HG03108 (cell line): ENCODE results near the gene ADIRF.
"Not testable (repeated sequence)": the region's sequence is repeated elsewhere in the genome, so short reads cannot be mapped to it uniquely, and the experiment has no call there.

Experiments used
- ATAC-seq: cut with Tn5 transposase; IDR thresholded peaks from one replicate; pipeline ENCODE4 v1.9.1; 2021; ENCODE audit warnings: moderate library complexity; ENCODE audit not compliant: unreplicated experiment

ADIRF gene

DNA sequence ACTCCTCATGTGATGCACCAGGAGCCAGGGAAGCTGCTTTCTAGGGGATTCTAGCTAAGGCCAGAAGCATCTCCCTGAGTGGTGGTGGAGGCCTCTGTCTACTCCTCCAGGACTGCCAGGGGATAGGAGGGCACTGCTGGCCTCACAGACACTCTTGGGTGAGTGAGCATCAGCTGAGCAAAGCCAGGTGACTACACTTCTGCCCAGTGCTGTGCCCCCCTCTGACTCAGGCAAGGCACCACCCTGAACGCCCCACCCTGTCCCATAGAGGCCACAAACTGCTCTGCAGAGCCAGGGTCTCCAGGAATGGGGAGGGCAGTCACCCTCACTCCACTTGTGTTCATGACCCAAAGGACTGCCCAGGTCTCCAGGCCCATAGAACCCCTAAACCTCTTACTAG is 51.2 kb downstream of the ADIRF start:
- ATAC-seq, result not testable (repeated sequence)

DNA sequence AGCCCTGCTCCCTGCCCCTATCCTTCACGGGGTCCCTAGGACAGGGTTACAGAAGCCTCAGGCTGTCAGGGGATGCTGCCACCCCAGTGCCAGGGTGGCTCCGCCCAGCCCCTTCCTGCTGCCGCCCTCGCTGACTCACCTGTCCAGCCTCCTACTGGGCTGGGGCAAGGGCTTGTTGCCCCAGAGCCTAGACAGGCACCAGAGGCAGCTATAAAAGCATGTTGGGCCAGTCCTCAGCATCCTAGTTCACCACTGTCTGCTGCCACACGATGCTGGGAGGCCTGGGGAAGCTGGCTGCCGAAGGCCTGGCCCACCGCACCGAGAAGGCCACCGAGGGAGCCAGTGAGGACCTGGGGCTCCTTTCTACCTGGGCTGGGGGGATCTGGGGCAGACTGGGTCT is 51.8 kb downstream of the ADIRF start, which contains the start of gene FAM25A:
Gene FAM25A (plus strand): TSS at position 239 of the 400 bp plus-strand sequence. CDS start 31 bp downstream, at position 270.
- ATAC-seq, result not testable (repeated sequence)
